Mesothelial cell of epicardium (in vitro differentiated cells): ENCODE measurements around the gene ARHGAP42. TPM values are rescaled to one million over a fixed set of nuclear protein-coding genes. Genes with fewer than 3 reads are reported as not detected.
A peak's percentile ranks its signal among the peaks of the same experiment; 100 is the strongest.

Experiments
- DNase-seq, 2 experiments: peaks; one replicate each; pipeline ENCODE4 v3.0.0; 2021; ENCODE audit warnings: low spot score in 2 of 2; ENCODE audit not compliant: unreplicated experiment in 2 of 2
- H3K27ac Mint-ChIP-seq: 2 replicates; pipeline ENCODE4 v1.8.0; 2021; ENCODE audit warnings: mixed read lengths
- H3K27me3 Mint-ChIP-seq: 2 replicates; pipeline ENCODE4 v1.8.0; 2021; ENCODE audit warnings: low read depth, mixed read lengths
- H3K36me3 Mint-ChIP-seq: 2 replicates; pipeline ENCODE4 v1.8.0; 2021; ENCODE audit warnings: mixed read lengths
- H3K4me1 Mint-ChIP-seq: 2 replicates; pipeline ENCODE4 v1.8.0; 2021; ENCODE audit warnings: mixed read lengths
- H3K4me3 Mint-ChIP-seq: 2 replicates; pipeline ENCODE4 v1.8.0; 2021; ENCODE audit warnings: mild to moderate bottlenecking, moderate library complexity, mixed read lengths
- H3K9me3 Mint-ChIP-seq: 2 replicates; pipeline ENCODE4 v1.8.0; 2021; ENCODE audit warnings: mixed read lengths
- CTCF ChIP-seq: fragments of 200-600 bp; sonication (generic); IDR thresholded peaks from one replicate; pipeline ENCODE4 v1.5.0; 2021; ENCODE audit warnings: antibody characterized with exemption; ENCODE audit not compliant: unreplicated experiment
- total RNA-seq: library from RNA; stranded (reverse); gene quantifications from 3 replicates; pipeline ENCODE4 v1.2.1, GENCODE V29; 2021

The ARHGAP42 gene
- total RNA-seq, 1 donor from 2014 or later, result 19.4 TPM

- no peak overlapping the region for H3K4me3 Mint-ChIP-seq
- no peaks in the 10 kb centered on the region for H3K27me3 Mint-ChIP-seq
- TF ChIP-seq CTCF, result no peak
- H3K9me3 Mint-ChIP-seq, result no peaks in the 10 kb centered on the region
- H3K4me1 Mint-ChIP-seq, result peaks cover 16% of the 10 kb centered on the region
- no peak overlapping the region for H3K27ac Mint-ChIP-seq
- DNase-seq, result no peak
- no peaks in the 10 kb centered on the region for H3K36me3 Mint-ChIP-seq
Observed at GRCh38 chr11:100925935-100926334, 238.8 kb downstream of the ARHGAP42 start.

- no peak for TF ChIP-seq CTCF
- H3K27ac Mint-ChIP-seq, result peak overlapping the region; percentile 10
- peaks cover 18% of the 10 kb centered on the region for H3K4me1 Mint-ChIP-seq
- H3K36me3 Mint-ChIP-seq, result no peaks in the 10 kb centered on the region
- no peaks in the 10 kb centered on the region for H3K9me3 Mint-ChIP-seq
- DNase-seq, result no peak
- no peak overlapping the region for H3K4me3 Mint-ChIP-seq
- no peaks in the 10 kb centered on the region for H3K27me3 Mint-ChIP-seq
Observed at GRCh38 chr11:100927579-100927978, 240.5 kb downstream of the ARHGAP42 start.

GRCh38 chr11:100928426-100928825 is 241.3 kb downstream of the ARHGAP42 start:
- H3K27ac Mint-ChIP-seq, result no peak overlapping the region
- H3K4me3 Mint-ChIP-seq, result no peak overlapping the region
- no peak for DNase-seq
- no peaks in the 10 kb centered on the region for H3K36me3 Mint-ChIP-seq
- no peaks in the 10 kb centered on the region for H3K9me3 Mint-ChIP-seq
- TF ChIP-seq CTCF, result no peak
- H3K27me3 Mint-ChIP-seq, result no peaks in the 10 kb centered on the region
- peaks cover 17% of the 10 kb centered on the region for H3K4me1 Mint-ChIP-seq

DNA sequence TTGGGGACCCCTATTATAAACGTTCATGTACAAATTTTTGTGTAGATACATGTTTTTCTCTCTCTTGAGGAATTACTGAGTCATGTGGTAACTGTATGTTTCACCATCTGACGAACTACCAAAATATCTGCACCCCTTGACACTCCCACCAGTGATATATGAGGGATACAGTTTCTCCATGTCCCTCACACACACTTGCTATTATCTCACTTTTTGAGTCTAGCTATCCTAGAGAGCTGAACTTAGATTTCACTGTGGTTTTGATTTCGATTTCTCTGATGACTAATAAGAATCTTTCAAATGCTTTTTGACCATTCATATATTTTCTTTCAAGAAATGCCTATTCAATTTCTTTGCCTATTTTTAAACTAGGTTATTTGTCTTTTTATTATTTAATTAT is 242.3 kb downstream of the ARHGAP42 start:
- no peak for DNase-seq
- TF ChIP-seq CTCF, result no peak
- H3K9me3 Mint-ChIP-seq, result no peaks in the 10 kb centered on the region
- H3K4me3 Mint-ChIP-seq, result no peak overlapping the region
- peaks cover 15% of the 10 kb centered on the region for H3K4me1 Mint-ChIP-seq
- no peak overlapping the region for H3K27ac Mint-ChIP-seq
- no peaks in the 10 kb centered on the region for H3K36me3 Mint-ChIP-seq
- no peaks in the 10 kb centered on the region for H3K27me3 Mint-ChIP-seq

GRCh38 chr11:100930185-100930778 is 243.2 kb downstream of the ARHGAP42 start:
- H3K27ac Mint-ChIP-seq, result no peak overlapping the region
- no peak overlapping the region for H3K4me3 Mint-ChIP-seq
- DNase-seq, result no peak

More at GRCh38 chr11:100930185-100930778, 243.2 kb downstream of the ARHGAP42 start:
- no peaks in the 10 kb centered on the region for H3K27me3 Mint-ChIP-seq
- H3K9me3 Mint-ChIP-seq, result no peaks in the 10 kb centered on the region
- no peaks in the 10 kb centered on the region for H3K36me3 Mint-ChIP-seq
- TF ChIP-seq CTCF, result peak; percentile 84
- H3K4me1 Mint-ChIP-seq, result peaks cover 15% of the 10 kb centered on the region
